ENCODE measurements around the gene CNTLN. TPM values are rescaled to one million over a fixed set of nuclear protein-coding genes. Genes with fewer than 3 reads are reported as not detected.

The CNTLN gene
- total and polyA plus RNA-seq, 9 of the 15 experiments (the other 6 are each of a cell fraction or from before 2014, with no cell fraction given), result 0.08 TPM; not detected in 8

- no peaks in the 10 kb centered on the region for H3K79me2 ChIP-seq (ENCODE audit: control insufficient read depth, insufficient read depth, low read length)
- H3K9me1 ChIP-seq (ENCODE audit: control insufficient read depth, insufficient read depth, low read length), result no peaks in the 10 kb centered on the region
- ATAC-seq (no peak), FAIRE-seq (no peak), DNase-seq (ENCODE audit: extremely low read depth in 1 of 4, low spot score in 3 of 4) (no peak)
- in situ Hi-C loops (cut with MboI), result no loop called here
- H2AFZ ChIP-seq (ENCODE audit: low read depth, low read length), result no peak overlapping the region
- no peaks in the 10 kb centered on the region for H3K27me3 ChIP-seq (ENCODE audit: control insufficient read depth in 2 of 2, insufficient read depth in 2 of 2, low read length in 2 of 2)
- intact Hi-C loops (cut with micrococcal nuclease), result loop anchor here (10.0 kb wide), 1 partner anchor 48 kb away; no protein-coding TSS in a partner anchor
- BruUV-seq (replicated peaks), result no TSS peak
- ChIA-PET CTCF (ENCODE audit: low intra/inter-chr PET ratio) (no interaction called here), POLR2A (no interaction called here)
- no peak overlapping the region for H3K27ac ChIP-seq (ENCODE audit: extremely low read depth, low read depth, low read length)
- TF ChIP-seq ATF4 (CRISPR knock-in tag; IDR thresholded peaks at IDR 0.05) (no peak), SMARCA4 (IDR thresholded peaks at IDR 0.05) (no peak), ZNF140 (CRISPR knock-in tag; IDR thresholded peaks at IDR 0.05) (no peak), RBM34 (IDR thresholded peaks at IDR 0.05; ENCODE audit: borderline replicate concordance, insufficient read depth, low read length) (no peak), RBM15 (IDR thresholded peaks at IDR 0.05; ENCODE audit: insufficient read depth, low read length) (no peak), TCF7 (IDR thresholded peaks at IDR 0.05; ENCODE audit: borderline replicate concordance) (no peak), ATF3 (IDR thresholded peaks at IDR 0.05) (no peak), ATF3 (CRISPR knock-in tag; conservative IDR thresholded peaks at IDR 0.05) (no peak), ZNF584 (CRISPR knock-in tag; IDR thresholded peaks at IDR 0.05; ENCODE audit: low read depth) (no peak), SNAPC5 (CRISPR knock-in tag; IDR thresholded peaks at IDR 0.05) (no peak), HNRNPUL1 (IDR thresholded peaks at IDR 0.05; ENCODE audit: low read length) (no peak), NKRF (IDR thresholded peaks at IDR 0.05; ENCODE audit: borderline replicate concordance) (no peak)
- H3K4me3 ChIP-seq, result no peak overlapping the region
- no peaks in the 10 kb centered on the region for H3K9me3 ChIP-seq (replicated peaks; ENCODE audit: control insufficient read depth, insufficient read depth, low read depth, low read length)
- H3K4me1 ChIP-seq (replicated peaks in 1 of 2; ENCODE audit: control insufficient read depth in 2 of 2, insufficient read depth in 2 of 2, low read length in 2 of 2), result no peaks in the 10 kb centered on the region
- no peaks in the 10 kb centered on the region for H4K20me1 ChIP-seq (replicated peaks; ENCODE audit: control insufficient read depth, insufficient read depth, low read length)
- no peak overlapping the region for H3K4me2 ChIP-seq (ENCODE audit: insufficient read depth, low read length)
- WGBS (ENCODE audit: insufficient coverage, low coverage, missing lambda C conversion rate), result 0% methylated on average over 3 of the region's 4 CpGs
- no peaks in the 10 kb centered on the region for H3K36me3 ChIP-seq (ENCODE audit: control insufficient read depth, insufficient read depth, low read length)
- H3K9ac ChIP-seq (ENCODE audit: insufficient read depth in 1 of 2, low read depth in 2 of 2, low read length in 2 of 2), result no peak overlapping the region
Measured at GRCh38 chr9:17422994-17423680, 288.3 kb downstream of the CNTLN start.
